Suprapubic skin (tissue), 4 donors: Measurements from ENCODE around the gene DIRAS1. TPM values are rescaled to one million over a fixed set of nuclear protein-coding genes. Genes with fewer than 3 reads are reported as not detected.
"Not testable (repeated sequence)": the region's sequence is repeated elsewhere in the genome, so short reads cannot be mapped to it uniquely, and the experiment has no call there.

ENCODE experiments used
- DNase-seq, 2 donors: peaks; one replicate each; pipeline ENCODE4 v3.0.0-alpha.2; 2019; ENCODE audit warnings: low spot score in 2 of 2
- H3K27ac ChIP-seq: fragments of 200-600 bp; sonication (generic); one replicate; pipeline ENCODE4 v1.5.1; 2019
- H3K27me3 ChIP-seq: fragments of 200-600 bp; sonication (generic); one replicate; pipeline ENCODE4 v1.5.1; 2019
- H3K36me3 ChIP-seq: fragments of 200-600 bp; sonication (generic); one replicate; pipeline ENCODE4 v1.5.1; 2019
- H3K4me1 ChIP-seq: fragments of 200-600 bp; sonication (generic); one replicate; pipeline ENCODE4 v1.5.1; 2019
- H3K4me3 ChIP-seq: fragments of 200-600 bp; sonication (generic); one replicate; pipeline ENCODE4 v1.5.1; 2019; ENCODE audit warnings: mild to moderate bottlenecking
- H3K9me3 ChIP-seq: fragments of 200-600 bp; sonication (generic); one replicate; pipeline ENCODE4 v1.5.1; 2019
- EP300 ChIP-seq: sonication (generic); formaldehyde crosslinking; IDR thresholded peaks from one replicate; pipeline ENCODE4 v1.6.1; 2017; ENCODE audit warnings: antibody characterized with exemption
- POLR2A ChIP-seq, 2 donors: fragments of 450-650 bp; IDR thresholded peaks; one replicate each; pipeline ENCODE4 v1.6.1; 2017; ENCODE audit warnings: antibody characterized with exemption in 2 of 2, mild to moderate bottlenecking in 2 of 2, moderate library complexity in 2 of 2
- POLR2AphosphoS5 ChIP-seq, 3 donors: sonication (generic); formaldehyde crosslinking; IDR thresholded peaks; one replicate each; pipeline ENCODE4 v1.6.1; 2017; ENCODE audit warnings: antibody characterized with exemption in 3 of 3
- WGBS: methylation state at CpG from one replicate; pipeline ENCODE4 v1.1.5; 2018; 5-methylcytosine and 5-hydroxymethylcytosine counted together
- total RNA-seq, 4 donors: library from RNA; depleted of rRNA; stranded (reverse); fragments of >200 nt; gene quantifications; one replicate each; pipeline ENCODE4 v1.1.0, GENCODE V29; 2016
- TF ChIP-seq, protein P1 (sequence below), 2 donors: fragments of 200-600 bp in 1 of 2; fragments of 450-650 bp in 1 of 2; sonication (generic) in 1 of 2; IDR thresholded peaks; one replicate each; pipeline ENCODE4 v1.5.1; 2016 to 2019; ENCODE audit warnings: antibody characterized with exemption in 2 of 2, mild to moderate bottlenecking in 1 of 2, moderate library complexity in 1 of 2

Gene DIRAS1
- total RNA-seq, 4 donors from 2014 or later: 0.68 to 4.5 (median 2.1) TPM

DNA sequence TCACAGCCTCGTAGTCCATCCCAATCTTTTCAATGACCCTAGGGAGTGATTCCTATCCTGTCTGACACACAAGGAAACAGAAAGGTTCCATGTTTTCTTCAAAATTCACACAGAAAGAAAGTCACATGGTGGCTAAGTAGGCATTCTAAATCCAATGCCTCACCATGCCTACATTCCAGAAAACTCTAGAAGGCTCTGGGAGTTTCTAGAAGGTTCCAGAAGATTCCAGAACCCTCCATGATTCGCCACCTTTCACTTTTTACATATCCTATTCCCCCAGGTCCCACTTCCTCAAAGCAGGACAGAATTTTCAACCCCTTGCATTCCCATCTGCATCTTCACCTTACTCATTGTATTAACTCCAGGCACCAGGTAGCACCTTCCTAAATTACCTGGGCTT is 41.7 kb downstream of the DIRAS1 start:
- TF ChIP-seq POLR2A (IDR thresholded peaks at IDR 0.05) (no peak), EP300 (no peak), POLR2AphosphoS5 (IDR thresholded peaks at IDR 0.05) (no peak)
- TF ChIP-seq, protein P1, sequence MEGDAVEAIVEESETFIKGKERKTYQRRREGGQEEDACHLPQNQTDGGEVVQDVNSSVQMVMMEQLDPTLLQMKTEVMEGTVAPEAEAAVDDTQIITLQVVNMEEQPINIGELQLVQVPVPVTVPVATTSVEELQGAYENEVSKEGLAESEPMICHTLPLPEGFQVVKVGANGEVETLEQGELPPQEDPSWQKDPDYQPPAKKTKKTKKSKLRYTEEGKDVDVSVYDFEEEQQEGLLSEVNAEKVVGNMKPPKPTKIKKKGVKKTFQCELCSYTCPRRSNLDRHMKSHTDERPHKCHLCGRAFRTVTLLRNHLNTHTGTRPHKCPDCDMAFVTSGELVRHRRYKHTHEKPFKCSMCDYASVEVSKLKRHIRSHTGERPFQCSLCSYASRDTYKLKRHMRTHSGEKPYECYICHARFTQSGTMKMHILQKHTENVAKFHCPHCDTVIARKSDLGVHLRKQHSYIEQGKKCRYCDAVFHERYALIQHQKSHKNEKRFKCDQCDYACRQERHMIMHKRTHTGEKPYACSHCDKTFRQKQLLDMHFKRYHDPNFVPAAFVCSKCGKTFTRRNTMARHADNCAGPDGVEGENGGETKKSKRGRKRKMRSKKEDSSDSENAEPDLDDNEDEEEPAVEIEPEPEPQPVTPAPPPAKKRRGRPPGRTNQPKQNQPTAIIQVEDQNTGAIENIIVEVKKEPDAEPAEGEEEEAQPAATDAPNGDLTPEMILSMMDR (IDR thresholded peaks at IDR 0.05): no peak
- WGBS: 45% methylated on average over 2 of the region's 2 CpGs
- no peaks in the 10 kb centered on the region for H3K9me3 ChIP-seq
- H3K27ac ChIP-seq: no peak overlapping the region
- H3K4me1 ChIP-seq: no peaks in the 10 kb centered on the region
- no peak overlapping the region for H3K4me3 ChIP-seq
- no peak for DNase-seq
- no peaks in the 10 kb centered on the region for H3K27me3 ChIP-seq
- H3K36me3 ChIP-seq: no peaks in the 10 kb centered on the region

DNA sequence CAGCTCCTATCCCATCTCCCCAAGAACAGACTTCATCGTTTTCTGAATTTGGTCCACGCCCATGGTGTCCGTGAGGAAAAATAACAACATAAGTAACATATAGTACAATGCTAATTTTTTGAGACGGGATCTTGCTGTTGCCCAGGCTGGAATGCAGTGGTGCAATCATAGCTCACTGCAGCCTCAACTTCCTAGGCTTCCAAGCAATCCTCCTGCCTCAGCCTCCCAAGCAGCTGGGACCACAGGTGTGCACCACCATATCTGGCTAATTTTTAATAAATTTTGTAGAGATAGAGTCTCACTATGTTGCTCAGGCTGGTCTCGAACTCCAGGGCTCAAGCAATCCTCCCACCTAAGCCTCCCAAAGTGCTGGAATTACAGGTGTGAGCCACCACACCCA is 42.2 kb downstream of the DIRAS1 start:
- DNase-seq, H3K27ac ChIP-seq, H3K4me3 ChIP-seq, H3K27me3 ChIP-seq, H3K9me3 ChIP-seq, H3K36me3 ChIP-seq, H3K4me1 ChIP-seq: not testable (repeated sequence)
- WGBS: 72% methylated on average over 5 of the region's 5 CpGs

DNA sequence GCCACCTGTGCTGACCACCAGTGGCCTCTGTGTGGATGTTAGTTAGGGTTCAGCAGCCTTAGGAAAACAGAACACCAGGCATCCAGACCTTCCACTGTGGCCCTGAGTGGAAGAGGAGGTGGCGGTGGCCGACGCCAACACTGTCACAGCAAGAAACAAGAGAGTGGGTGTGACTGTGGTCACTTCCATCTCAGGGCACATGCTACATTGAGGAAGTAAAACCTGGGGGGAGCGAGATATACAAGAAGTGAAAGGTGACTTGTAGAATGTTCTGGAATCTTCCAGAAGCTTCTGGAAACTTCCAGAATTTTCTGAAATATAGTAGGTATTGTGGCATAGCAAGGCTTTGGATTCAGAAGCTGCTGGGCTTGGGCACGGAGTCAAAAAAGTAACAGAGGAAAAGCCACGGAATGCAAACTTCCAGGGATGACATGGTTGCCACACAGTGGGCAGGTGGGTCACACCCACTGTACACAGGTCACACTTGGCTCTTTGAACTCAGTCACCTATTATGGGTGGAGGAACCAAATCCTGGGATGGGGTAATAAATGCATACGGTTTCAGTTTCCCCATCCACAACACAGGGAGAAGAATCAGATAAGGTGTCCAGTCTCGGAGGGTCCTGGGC is 43.0 kb downstream of the DIRAS1 start:
- Histone ChIP-seq H3K27me3 (no peaks in the 10 kb centered on the region), H3K27ac (no peak overlapping the region), H3K4me3 (no peak overlapping the region), H3K4me1 (no peaks in the 10 kb centered on the region), H3K36me3 (no peaks in the 10 kb centered on the region), H3K9me3 (no peaks in the 10 kb centered on the region)
- DNase-seq: no peak
- 86% methylated on average over 8 of the region's 8 CpGs for whole genome bisulfite sequencing
- TF ChIP-seq EP300 (no peak), POLR2A (IDR thresholded peaks at IDR 0.05) (no peak), POLR2AphosphoS5 (IDR thresholded peaks at IDR 0.05) (no peak)
- TF ChIP-seq, protein P1 (IDR thresholded peaks at IDR 0.05): no peak

DNA sequence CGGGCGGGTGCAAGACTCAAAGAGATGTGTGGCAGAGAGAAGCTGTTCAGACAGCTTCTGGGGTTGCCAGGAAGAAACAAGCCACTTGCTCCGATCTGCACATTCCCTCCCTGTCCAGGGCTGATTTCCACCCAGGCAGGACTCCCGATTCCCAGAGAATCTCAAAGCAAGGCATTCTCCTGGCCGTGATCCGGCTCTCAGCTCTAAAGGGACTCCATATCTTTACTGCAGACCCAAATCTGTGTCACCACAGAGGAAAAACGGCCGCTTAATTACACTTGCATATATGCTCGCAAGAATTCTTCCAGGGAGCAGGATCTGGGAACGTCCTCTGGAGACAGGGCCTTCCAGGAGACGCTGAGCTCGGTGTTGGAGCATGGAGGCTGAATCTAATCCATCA is 44.3 kb downstream of the DIRAS1 start:
- Histone ChIP-seq H3K27me3 (no peaks in the 10 kb centered on the region), H3K4me3 (no peak overlapping the region), H3K9me3 (no peaks in the 10 kb centered on the region), H3K27ac (no peak overlapping the region), H3K4me1 (no peaks in the 10 kb centered on the region), H3K36me3 (no peaks in the 10 kb centered on the region)
- WGBS: 75% methylated on average over 11 of the region's 12 CpGs
- DNase-seq: no peak
- TF ChIP-seq POLR2AphosphoS5 (IDR thresholded peaks at IDR 0.05) (no peak), EP300 (no peak), POLR2A (IDR thresholded peaks at IDR 0.05) (no peak)
- TF ChIP-seq, protein P1 (IDR thresholded peaks at IDR 0.05): no peak

DNA sequence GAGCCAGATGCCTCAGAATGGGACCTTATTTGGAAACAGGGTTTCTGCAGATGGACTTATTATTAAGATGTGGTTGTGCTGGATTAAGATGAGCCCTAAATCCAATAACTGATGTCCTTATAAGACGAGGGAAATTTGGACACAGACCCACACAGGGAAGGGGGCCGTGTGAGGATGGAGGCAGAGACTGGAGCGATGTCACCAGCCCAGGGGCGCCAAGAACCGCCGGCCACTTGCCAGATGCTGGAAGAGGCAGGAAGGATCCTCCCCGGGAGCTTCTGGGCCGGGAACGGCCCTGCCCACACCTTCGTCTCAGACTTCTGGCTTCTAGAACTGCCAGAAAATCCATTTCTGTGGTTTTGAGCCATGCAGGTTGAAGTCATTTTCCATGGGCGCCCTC is 45.3 kb downstream of the DIRAS1 start:
- Histone ChIP-seq H3K4me3 (no peak overlapping the region), H3K27ac (no peak overlapping the region), H3K36me3 (no peaks in the 10 kb centered on the region), H3K27me3 (no peaks in the 10 kb centered on the region), H3K4me1 (no peaks in the 10 kb centered on the region), H3K9me3 (no peaks in the 10 kb centered on the region)
- DNase-seq: no peak
- TF ChIP-seq, protein P1 (IDR thresholded peaks at IDR 0.05): no peak
- 19% methylated on average over 10 of the region's 11 CpGs for WGBS

DNA sequence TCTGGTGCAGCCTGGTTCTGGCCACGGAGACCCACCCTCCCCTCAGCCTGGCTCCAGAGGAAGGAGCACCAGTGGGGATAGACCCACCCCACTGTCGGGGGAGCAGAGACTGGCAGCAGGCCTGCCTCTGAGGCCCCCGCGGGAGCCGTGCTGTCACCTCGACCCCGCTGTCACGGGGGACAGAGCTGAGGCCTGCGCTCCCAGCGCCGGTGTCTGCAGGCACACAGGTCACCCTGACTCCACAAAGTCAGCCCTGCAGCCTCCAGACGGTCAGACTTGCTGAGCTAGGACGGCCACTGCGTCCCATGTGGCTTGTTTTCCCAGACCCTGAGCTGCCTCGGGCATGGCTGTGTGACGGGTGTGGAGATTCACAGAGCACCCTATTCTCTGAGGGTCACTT is 51.0 kb downstream of the DIRAS1 start:
- DNase-seq: no peak
- H3K4me3 ChIP-seq: no peak overlapping the region
- no peak overlapping the region for H3K27ac ChIP-seq
- H3K9me3 ChIP-seq: no peaks in the 10 kb centered on the region
- no peaks in the 10 kb centered on the region for H3K4me1 ChIP-seq
- H3K27me3 ChIP-seq: no peaks in the 10 kb centered on the region
- 94% methylated on average over 6 of the region's 16 CpGs for WGBS
- H3K36me3 ChIP-seq: no peaks in the 10 kb centered on the region
- TF ChIP-seq POLR2A (IDR thresholded peaks at IDR 0.05): no peak
- no peak for TF ChIP-seq EP300
- no peak for TF ChIP-seq POLR2AphosphoS5 (IDR thresholded peaks at IDR 0.05)
- TF ChIP-seq, protein P1 (IDR thresholded peaks at IDR 0.05): no peak
